Endometrium (tissue), 2 donors: ENCODE data around the gene DUSP8.
"Not testable (repeated sequence)": the region's sequence is repeated elsewhere in the genome, so short reads cannot be mapped to it uniquely, and the experiment has no call there.

Experiments
- FAIRE-seq: peaks from 2 replicates; lab custom pipeline; 2012; peaks lifted over from hg19 to GRCh38; lab: Jason Lieb, UNC
- donor health status: control.
- donor health status: control.

DUSP8 gene

GRCh38 chr11:1586699-1587098, 14.6 kb upstream of the DUSP8 start:
- no peak for FAIRE-seq

DNA sequence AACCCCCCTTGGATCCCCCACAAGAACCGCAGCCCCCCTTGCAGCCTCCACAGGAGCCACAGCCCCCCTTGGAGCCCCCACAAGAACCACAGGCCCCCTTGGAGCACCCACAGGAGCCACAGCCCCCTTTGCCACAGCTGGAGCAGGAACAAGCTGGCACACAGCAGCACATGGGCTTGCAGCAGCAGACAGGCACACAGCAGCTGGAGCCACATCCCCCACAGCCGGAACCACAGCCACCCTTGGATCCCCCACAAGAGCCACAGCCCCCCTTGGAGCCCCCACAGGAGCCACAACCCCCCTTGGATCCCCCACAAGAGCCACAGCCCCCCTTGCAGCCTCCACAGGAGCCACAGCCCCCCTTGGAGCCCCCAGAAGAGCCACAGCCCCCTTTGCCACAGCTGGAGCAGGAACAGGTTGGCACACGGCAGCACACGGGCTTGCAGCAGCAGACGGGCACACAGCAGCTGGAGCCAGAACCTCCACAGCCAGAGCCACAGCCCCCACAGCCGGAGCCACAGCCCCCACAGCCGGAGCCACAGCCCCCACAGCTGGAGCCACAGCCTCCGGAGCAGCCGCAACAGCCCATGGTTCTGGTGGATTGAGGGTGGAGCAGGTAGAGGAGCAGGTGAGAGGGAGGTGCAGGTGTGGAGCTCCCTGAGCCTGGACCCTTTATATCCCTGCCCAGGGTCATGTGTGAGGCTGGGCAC, 12.7 kb upstream of the DUSP8 start, which contains the start of gene KRTAP5-1:
Gene KRTAP5-1 (minus strand): TSS at position 623 of the 710 bp plus-strand sequence. CDS start 34 bp downstream, at position 589.
- FAIRE-seq, result not testable (repeated sequence)

DNA sequence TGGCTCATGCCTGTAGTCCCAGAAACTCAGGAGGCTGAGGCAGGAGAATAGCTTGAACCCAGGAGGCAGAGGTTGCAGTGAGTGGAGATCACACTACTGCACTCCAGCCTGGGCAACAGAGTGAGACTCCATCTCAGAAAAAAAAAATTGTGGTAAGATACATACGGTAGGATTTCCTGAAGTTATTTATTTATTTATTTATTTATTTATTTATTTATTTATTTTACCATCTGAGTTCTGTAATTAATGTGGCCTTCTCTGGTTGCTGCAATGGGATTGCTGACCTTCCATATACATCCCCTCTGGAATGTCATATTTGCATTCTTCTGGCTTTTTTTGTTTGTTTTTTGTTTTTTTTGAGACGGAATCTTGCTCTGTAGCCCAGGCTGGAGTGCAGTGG, 10.8 kb upstream of the DUSP8 start:
- not testable (repeated sequence) for FAIRE-seq

GRCh38 chr11:1581976-1582375, 9.9 kb upstream of the DUSP8 start:
- FAIRE-seq, result no peak

DNA sequence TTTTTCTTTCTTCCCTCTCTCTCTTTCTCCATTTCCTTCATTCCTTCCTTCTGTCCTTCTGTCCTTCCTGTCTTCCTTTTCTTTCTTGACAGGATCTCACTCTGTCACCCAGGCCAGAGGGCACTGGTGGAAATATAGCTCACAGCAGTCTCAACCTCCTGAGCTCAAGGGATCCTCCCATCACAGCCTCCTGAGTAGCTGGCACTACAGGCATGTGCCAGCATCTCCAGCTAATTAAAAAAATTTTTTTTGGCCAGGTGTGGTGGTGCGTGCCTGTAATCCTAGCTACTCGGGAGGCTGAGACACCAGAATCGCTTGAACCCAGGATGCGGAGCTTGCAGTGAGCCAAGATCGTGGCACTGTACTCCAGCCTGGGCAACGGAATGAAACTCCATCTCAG, 4.8 kb upstream of the DUSP8 start:
- no peak for FAIRE-seq

GRCh38 chr11:1575756-1576155, 3.7 kb upstream of the DUSP8 start:
- FAIRE-seq, result not testable (repeated sequence)

DNA sequence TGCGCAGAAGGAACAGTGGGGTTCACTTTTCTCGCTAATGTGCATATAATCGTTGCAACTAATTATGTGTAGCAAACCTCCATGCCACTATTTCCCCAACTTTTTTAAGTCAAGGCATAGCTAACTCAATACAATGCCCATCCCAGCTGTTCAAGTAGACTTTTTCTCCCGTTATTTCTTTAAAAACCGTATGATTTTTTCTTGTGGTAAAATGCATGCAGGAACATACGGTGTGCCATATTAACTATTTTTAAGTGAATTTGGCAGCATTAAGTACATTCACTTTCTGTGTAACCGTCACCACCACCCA, 2.8 kb upstream of the DUSP8 start:
- FAIRE-seq, result no peak

GRCh38 chr11:1574238-1574932, 2.3 kb upstream of the DUSP8 start:
- FAIRE-seq, result no peak

GRCh38 chr11:1573903-1574237, 1.8 kb upstream of the DUSP8 start:
- no peak for FAIRE-seq

DNA sequence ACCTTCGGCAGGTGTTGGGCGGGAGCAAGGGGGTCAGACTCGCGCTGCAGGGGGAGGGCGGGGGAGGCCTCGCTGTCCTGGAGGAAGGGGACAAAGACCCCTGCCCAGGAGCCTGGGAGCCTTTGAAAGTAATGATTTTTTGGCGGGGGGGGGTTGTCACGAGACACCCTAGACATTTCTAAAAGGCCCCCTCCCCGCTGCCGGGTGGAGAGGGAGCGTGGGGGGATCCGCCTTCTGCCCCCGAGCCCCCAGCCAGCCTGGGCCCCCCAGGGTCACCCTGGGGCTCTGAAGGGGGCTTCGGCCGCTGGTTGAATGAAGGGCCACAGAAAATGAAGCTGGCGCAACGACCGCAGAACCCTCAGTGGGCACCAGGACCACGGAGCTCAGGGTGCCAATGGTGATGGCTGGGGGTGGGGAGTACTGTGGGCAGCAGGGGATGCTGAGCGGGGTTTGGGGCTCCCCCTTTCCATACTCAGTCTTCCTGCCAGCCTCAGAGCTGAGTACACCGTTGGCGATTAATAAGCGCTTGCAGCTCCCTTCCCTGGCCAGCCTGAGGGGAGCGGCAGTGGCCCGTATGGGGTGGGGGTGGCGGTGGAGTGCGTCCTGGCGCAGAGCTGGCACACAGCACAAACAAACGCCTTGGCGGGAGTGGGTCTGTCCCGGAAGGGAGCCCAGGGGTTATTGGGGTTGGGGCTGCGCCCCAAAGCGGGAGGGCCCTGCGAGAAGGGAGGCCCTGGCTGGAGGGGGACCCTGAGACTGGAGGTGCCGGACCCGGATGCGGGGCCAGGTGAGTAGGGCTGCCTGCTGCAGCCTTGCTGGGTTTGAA, 1.2 kb upstream of the DUSP8 start:
- FAIRE-seq, result no peak

GRCh38 chr11:1571760-1572196, 293 bp downstream of the DUSP8 start:
- no peak for FAIRE-seq

GRCh38 chr11:1570896-1571759, 943 bp downstream of the DUSP8 start:
- FAIRE-seq, result no peak

DNA sequence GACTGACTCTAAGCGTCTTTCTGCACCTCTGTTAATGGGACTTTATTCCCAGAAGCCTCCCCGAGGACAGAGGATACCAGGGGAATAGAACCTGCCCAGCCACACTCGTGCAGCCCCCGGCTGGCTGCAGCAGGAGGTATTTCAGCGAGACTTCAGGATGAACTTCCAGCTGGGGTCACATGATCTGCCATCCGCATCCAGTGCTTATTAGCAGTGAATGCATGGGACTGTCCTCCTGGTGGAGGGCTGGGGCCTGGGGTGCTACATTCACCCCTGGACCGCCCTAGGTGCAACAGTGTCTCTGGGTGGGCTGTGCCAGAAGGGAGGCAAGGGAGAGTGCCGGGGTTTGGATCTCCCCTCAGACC, 1.6 kb downstream of the DUSP8 start:
- no peak for FAIRE-seq

- no peak for FAIRE-seq
Observed at GRCh38 chr11:1570001-1570453, 2.0 kb downstream of the DUSP8 start.

GRCh38 chr11:1569251-1569780, 2.8 kb downstream of the DUSP8 start:
- FAIRE-seq, result no peak

- no peak for FAIRE-seq
Observed at GRCh38 chr11:1568441-1568911, 3.6 kb downstream of the DUSP8 start.

DNA sequence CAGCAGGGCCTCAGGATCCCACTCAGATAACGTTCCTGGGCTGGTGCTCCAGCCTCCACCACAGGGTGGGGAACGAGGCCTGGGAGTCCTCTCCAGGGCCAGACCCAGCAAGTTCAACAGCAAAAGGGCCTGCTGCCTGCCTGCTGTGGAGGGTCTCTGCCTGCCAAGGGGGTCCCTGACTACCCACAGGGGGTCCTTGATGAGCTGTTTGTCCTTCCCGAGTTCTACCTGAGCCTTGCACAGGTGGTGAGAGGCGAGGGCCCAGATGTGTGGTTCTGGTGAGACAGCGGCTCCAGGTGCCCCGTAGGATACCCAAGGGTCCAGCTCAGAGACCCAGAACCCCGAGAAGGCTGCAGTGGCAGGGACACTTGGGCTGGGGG, 4.4 kb downstream of the DUSP8 start:
- FAIRE-seq, result no peak

GRCh38 chr11:1567052-1567720, 4.9 kb downstream of the DUSP8 start:
- no peak for FAIRE-seq

GRCh38 chr11:1566381-1567051, 5.6 kb downstream of the DUSP8 start:
- no peak for FAIRE-seq

GRCh38 chr11:1565904-1566247, 6.2 kb downstream of the DUSP8 start:
- no peak for FAIRE-seq
